H9 (cell line): ENCODE results near the gene CCNL1. TPM values are rescaled to one million over a fixed set of nuclear protein-coding genes. Genes with fewer than 3 reads are reported as not detected.

ENCODE experiments used
- DNase-seq: peaks from one replicate; pipeline ENCODE4 v3.0.0-alpha.2; 2017
- H2AFZ ChIP-seq: one replicate; pipeline ENCODE4 v1.6.1; 2013; ENCODE audit warnings: mild to moderate bottlenecking, low read length, control low read depth, moderate library complexity
- H2AK5ac ChIP-seq: 2 replicates; pipeline ENCODE4 v1.6.1; 2013; ENCODE audit warnings: low read length, control low read depth, mixed read lengths; ENCODE audit not compliant: insufficient read length
- H2BK120ac ChIP-seq: one replicate; pipeline ENCODE4 v1.6.1; 2013; ENCODE audit warnings: low read depth, mild to moderate bottlenecking, low read length, control low read depth, inconsistent platforms; ENCODE audit not compliant: poor library complexity, severe bottlenecking
- H2BK12ac ChIP-seq: 2 replicates; pipeline ENCODE4 v1.6.1; 2013; ENCODE audit warnings: low read length, control low read depth, mixed read lengths, low read depth; ENCODE audit not compliant: insufficient read length
- H2BK15ac ChIP-seq: 2 replicates; pipeline ENCODE4 v1.6.1; 2013; ENCODE audit warnings: low read depth, low read length, control low read depth
- H2BK20ac ChIP-seq: one replicate; pipeline ENCODE4 v1.6.1; 2013; ENCODE audit warnings: low read depth, mild to moderate bottlenecking, low read length, control low read depth, inconsistent platforms; ENCODE audit not compliant: poor library complexity, severe bottlenecking
- H2BK5ac ChIP-seq: 2 replicates; pipeline ENCODE4 v1.6.1; 2013; ENCODE audit warnings: low read length, control low read depth, mixed read lengths; ENCODE audit not compliant: insufficient read length
- H3K14ac ChIP-seq: 2 replicates; pipeline ENCODE4 v1.6.1; 2013; ENCODE audit warnings: low read length, control low read depth; ENCODE audit not compliant: insufficient read depth
- H3K18ac ChIP-seq: 2 replicates; pipeline ENCODE4 v1.6.1; 2013; ENCODE audit warnings: low read depth, mild to moderate bottlenecking, mixed read lengths, low read length, control low read depth; ENCODE audit not compliant: insufficient read length
- H3K23ac ChIP-seq: 2 replicates; pipeline ENCODE4 v1.6.1; 2013; ENCODE audit warnings: low read length, control low read depth, mixed read lengths, low read depth; ENCODE audit not compliant: insufficient read length
- H3K23me2 ChIP-seq: 2 replicates; pipeline ENCODE4 v1.6.1; 2013; ENCODE audit warnings: low read depth, mild to moderate bottlenecking, mixed read lengths, low read length, control low read depth; ENCODE audit not compliant: insufficient read length, poor library complexity, severe bottlenecking
- H3K27ac ChIP-seq: 2 replicates; pipeline ENCODE4 v1.5.1; 2013; ENCODE audit warnings: low read length, control low read depth, mixed read lengths, low read depth; ENCODE audit not compliant: insufficient read length
- H3K27me3 ChIP-seq: 2 replicates; pipeline ENCODE4 v1.6.1; 2013; ENCODE audit warnings: low read length, control low read depth, inconsistent platforms; ENCODE audit not compliant: insufficient read depth
- H3K4ac ChIP-seq: 2 replicates; pipeline ENCODE4 v1.6.1; 2013; ENCODE audit warnings: low read depth, mild to moderate bottlenecking, control low read depth, inconsistent platforms, low read length, moderate library complexity
- H3K4me1 ChIP-seq: 2 replicates; pipeline ENCODE4 v1.6.1; 2013; ENCODE audit warnings: low read length, control low read depth, inconsistent platforms; ENCODE audit not compliant: insufficient read depth
- H3K4me2 ChIP-seq: 2 replicates; pipeline ENCODE4 v1.6.1; 2013; ENCODE audit warnings: low read length, control low read depth, mixed read lengths; ENCODE audit not compliant: insufficient read length, insufficient read depth
- H3K56ac ChIP-seq: 2 replicates; pipeline ENCODE4 v1.6.1; 2013; ENCODE audit warnings: low read depth, mild to moderate bottlenecking, mixed read lengths, low read length, control low read depth; ENCODE audit not compliant: insufficient read length
- H3K79me1 ChIP-seq: 2 replicates; pipeline ENCODE4 v1.6.1; 2013; ENCODE audit warnings: low read depth, mild to moderate bottlenecking, moderate library complexity, low read length, control low read depth, inconsistent platforms; ENCODE audit not compliant: insufficient read depth, poor library complexity, severe bottlenecking
- H3K79me2 ChIP-seq: 2 replicates; pipeline ENCODE4 v1.6.1; 2013; ENCODE audit warnings: low read length, control low read depth, inconsistent platforms; ENCODE audit not compliant: insufficient read depth
- H3K9ac ChIP-seq: 2 replicates; pipeline ENCODE4 v1.6.1; 2013; ENCODE audit warnings: low read length, control low read depth, mixed read lengths; ENCODE audit not compliant: insufficient read length; ENCODE audit errors: extremely low read depth
- H3K9me3 ChIP-seq: one replicate; pipeline ENCODE4 v1.6.1; 2013; ENCODE audit warnings: low read depth, low read length, inconsistent platforms; ENCODE audit not compliant: control insufficient read depth
- H3T11ph ChIP-seq: one replicate; pipeline ENCODE4 v1.6.1; 2013; ENCODE audit warnings: mild to moderate bottlenecking, low read length, control low read depth, inconsistent platforms
- H4K20me1 ChIP-seq: one replicate; pipeline ENCODE4 v1.6.1; 2013; ENCODE audit not compliant: control insufficient read depth, insufficient read length, insufficient read depth
- H4K5ac ChIP-seq: 2 replicates; pipeline ENCODE4 v1.6.1; 2013; ENCODE audit warnings: low read depth, mild to moderate bottlenecking, mixed read lengths, low read length, control low read depth; ENCODE audit not compliant: insufficient read length
- H4K8ac ChIP-seq: replicated peaks from 2 replicates; pipeline ENCODE4 v1.6.1; 2013; ENCODE audit warnings: low read length, control low read depth, mixed read lengths, low read depth; ENCODE audit not compliant: insufficient read length
- H4K91ac ChIP-seq: 2 replicates; pipeline ENCODE4 v1.6.1; 2013; ENCODE audit warnings: low read depth, mild to moderate bottlenecking, moderate library complexity, mixed read lengths, low read length, control low read depth; ENCODE audit not compliant: insufficient read length
- H3K27ac Mint-ChIP-seq, 3 experiments: 2 replicates in 2 of 3; 3 replicates in 1 of 3; pipeline ENCODE4 v1.8.0; 2020 to 2021; ENCODE audit warnings: mixed read lengths in 3 of 3, mild to moderate bottlenecking in 1 of 3, moderate library complexity in 1 of 3
- H3K27me3 Mint-ChIP-seq: 2 replicates; pipeline ENCODE4 v1.8.0; 2021; ENCODE audit warnings: low read depth, mild to moderate bottlenecking, moderate library complexity, mixed read lengths
- H3K36me3 Mint-ChIP-seq, 3 experiments: 2 replicates in 2 of 3; 3 replicates in 1 of 3; pipeline ENCODE4 v1.8.0; 2020 to 2021; ENCODE audit warnings: low read depth in 3 of 3, mixed read lengths in 3 of 3; ENCODE audit not compliant: insufficient read depth in 1 of 3
- H3K4me1 Mint-ChIP-seq, 2 experiments: 2 replicates each; pipeline ENCODE4 v1.8.0; 2020; ENCODE audit warnings: mixed read lengths in 2 of 2
- H3K4me3 Mint-ChIP-seq, 2 experiments: 2 replicates in 1 of 2; 3 replicates in 1 of 2; pipeline ENCODE4 v1.8.0; 2020 to 2021; ENCODE audit warnings: mild to moderate bottlenecking in 2 of 2, mixed read lengths in 2 of 2, moderate library complexity in 1 of 2
- H3K9me3 Mint-ChIP-seq, 2 experiments: 2 replicates in 1 of 2; 3 replicates in 1 of 2; pipeline ENCODE4 v1.8.0; 2020; ENCODE audit warnings: mild to moderate bottlenecking in 2 of 2, mixed read lengths in 2 of 2, moderate library complexity in 1 of 2
- CTCF ChIP-seq: fragments of 200-600 bp; sonication (generic); conservative IDR thresholded peaks from 3 replicates; pipeline ENCODE4 v1.8.0; 2021; ENCODE audit warnings: antibody characterized with exemption, mild to moderate bottlenecking
- total RNA-seq: library from RNA; stranded (reverse); gene quantifications from 2 replicates; pipeline ENCODE4 v1.2.1, GENCODE V29; 2021

Gene CCNL1
- total RNA-seq, 1 experiment from 2014 or later: 103 TPM

DNA sequence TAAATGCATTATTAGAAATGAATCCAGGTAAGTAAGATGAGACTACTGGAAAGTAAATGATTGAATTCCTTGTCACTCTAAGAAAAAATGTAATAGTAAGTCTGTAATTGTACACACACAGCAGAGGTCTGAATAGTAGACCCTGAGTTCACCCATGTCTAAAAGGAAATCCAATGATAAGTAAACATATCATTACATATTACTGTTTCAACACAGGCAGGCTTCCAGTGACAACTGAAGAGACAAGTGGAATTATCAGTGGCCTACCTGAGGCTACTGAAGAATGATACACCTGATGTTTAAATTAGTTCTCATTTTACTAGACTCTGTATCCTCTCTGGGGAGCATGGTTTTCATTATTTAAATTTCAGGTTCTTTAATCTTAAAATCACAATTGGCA, 6.2 kb upstream of the CCNL1 start:
- H3K4me2 ChIP-seq: no peak overlapping the region
- no peak overlapping the region for H3K56ac ChIP-seq
- H3K27me3 Mint-ChIP-seq: peaks cover under 1% of the 10 kb centered on the region; the same call in 1 of the 2 replicates
- no peak overlapping the region for H3K23ac ChIP-seq
- no peaks in the 10 kb centered on the region for H3K4me1 ChIP-seq
- no peak overlapping the region for H3K4ac ChIP-seq
- DNase-seq: no peak
- H3K4me3 Mint-ChIP-seq: no peak overlapping the region
- H2BK12ac ChIP-seq: no peak overlapping the region
- H3K27ac Mint-ChIP-seq: no peak overlapping the region
- no peak overlapping the region for H2BK15ac ChIP-seq
- H3K23me2 ChIP-seq: no peaks in the 10 kb centered on the region
- H4K91ac ChIP-seq: no peak overlapping the region
- H4K5ac ChIP-seq: no peak overlapping the region
- H3T11ph ChIP-seq: no peak overlapping the region
- no peak overlapping the region for H2BK5ac ChIP-seq
- H3K79me1 ChIP-seq: no peaks in the 10 kb centered on the region
- no peak overlapping the region for H2AK5ac ChIP-seq
- H3K27ac ChIP-seq: no peak overlapping the region
- no peak overlapping the region for H3K14ac ChIP-seq
- no peak overlapping the region for H4K8ac ChIP-seq
- H3K79me2 ChIP-seq: no peaks in the 10 kb centered on the region
- no peaks in the 10 kb centered on the region for H3K9me3 Mint-ChIP-seq
- H3K9me3 ChIP-seq: no peaks in the 10 kb centered on the region
- no peak overlapping the region for H3K9ac ChIP-seq
- H3K36me3 Mint-ChIP-seq: no peaks in the 10 kb centered on the region
- no peaks in the 10 kb centered on the region for H4K20me1 ChIP-seq
- no peaks in the 10 kb centered on the region for H3K27me3 ChIP-seq
- H2AFZ ChIP-seq: no peak overlapping the region
- no peak for TF ChIP-seq CTCF
- H2BK120ac ChIP-seq: no peak overlapping the region
- no peak overlapping the region for H2BK20ac ChIP-seq
- peaks cover 3 to 4% of the 10 kb centered on the region in 2 experiments for H3K4me1 Mint-ChIP-seq
- H3K18ac ChIP-seq: no peak overlapping the region
